HG03442 (cell line): ENCODE results near the gene SSR2.
"Not testable (repeated sequence)": the region's sequence is repeated elsewhere in the genome, so short reads cannot be mapped to it uniquely, and the experiment has no call there.

Source experiments
- ATAC-seq: cut with Tn5 transposase; IDR thresholded peaks from one replicate; pipeline ENCODE4 v1.9.1; 2021; ENCODE audit warnings: mild to moderate bottlenecking, moderate library complexity; ENCODE audit not compliant: unreplicated experiment

SSR2 gene

GRCh38 chr1:155996166-155996565, 24.6 kb downstream of the SSR2 start:
- no peak for ATAC-seq

GRCh38 chr1:155993595-155993994, 27.2 kb downstream of the SSR2 start:
- ATAC-seq: no peak

DNA sequence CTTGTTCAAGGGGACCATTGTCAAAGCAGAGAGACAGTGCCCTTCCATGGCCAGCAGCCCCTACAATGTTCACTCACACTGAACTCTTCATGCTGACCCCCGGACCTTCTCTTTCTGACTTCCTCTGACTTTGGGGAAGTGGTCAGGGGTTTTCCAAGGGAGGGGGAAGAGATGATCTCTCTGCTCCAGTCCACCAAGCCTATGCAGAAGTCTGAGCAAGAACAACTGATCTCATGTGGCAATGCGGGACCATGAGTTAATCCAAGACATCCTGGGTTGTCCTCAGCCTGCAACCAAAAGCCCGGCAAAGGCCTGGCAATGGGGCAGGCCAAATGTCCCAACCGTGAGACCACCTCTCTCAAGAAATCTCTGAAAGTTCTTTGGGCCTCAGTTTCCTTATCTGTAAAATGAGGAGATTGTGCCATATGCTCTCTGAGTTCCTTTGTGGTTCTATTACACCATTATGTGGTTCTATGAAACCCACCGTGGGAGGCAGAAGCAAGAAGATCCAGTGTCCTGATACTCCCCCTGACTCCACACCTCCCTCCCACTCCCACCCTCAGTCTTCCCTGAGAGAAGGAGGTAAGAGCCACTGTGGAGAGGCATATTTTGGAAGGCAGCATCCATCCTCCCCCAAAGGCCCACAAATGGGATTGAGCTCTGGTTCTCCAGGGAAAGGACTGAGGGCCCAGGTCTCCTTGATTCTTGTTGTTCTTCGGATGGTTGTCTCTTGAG, 30.6 kb downstream of the SSR2 start:
- ATAC-seq: no peak

DNA sequence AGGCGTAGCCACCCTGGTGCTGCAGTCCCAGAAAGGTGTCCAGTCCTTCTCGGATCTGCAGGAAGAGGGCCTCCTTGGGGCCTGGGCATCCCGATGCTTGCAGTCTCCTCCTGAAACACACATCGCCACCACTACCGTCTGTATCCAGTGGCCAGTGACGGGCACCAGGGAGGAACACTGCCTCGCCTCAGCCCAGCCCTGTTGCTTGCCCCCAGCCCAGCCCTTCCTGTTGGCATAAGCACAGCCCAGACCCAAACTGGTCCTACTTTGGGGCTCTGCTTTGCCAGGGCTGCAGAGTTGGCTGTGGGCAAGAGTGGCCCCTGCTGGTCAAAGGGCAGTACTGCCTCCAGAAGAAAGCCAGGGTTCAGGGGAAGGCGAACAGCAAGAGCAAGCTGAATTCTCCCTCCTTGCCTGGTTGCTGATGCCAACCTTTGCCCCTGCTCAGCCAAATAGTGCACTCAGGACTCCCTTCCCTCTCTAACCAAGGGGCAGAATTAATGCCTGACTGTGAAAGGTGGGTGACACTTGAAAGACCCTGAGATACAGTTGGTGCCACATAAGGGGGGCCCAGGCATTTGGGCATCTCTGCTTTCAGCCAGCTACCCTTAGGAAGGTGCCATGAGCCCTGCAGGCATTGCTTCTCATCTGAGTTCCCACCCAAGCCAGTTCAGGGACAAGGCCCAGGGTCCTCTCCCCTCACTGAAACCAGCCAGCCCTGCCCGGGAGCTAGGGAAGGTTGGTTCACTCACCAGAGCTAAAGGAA, 31.3 kb downstream of the SSR2 start:
- ATAC-seq: peak; percentile 47

DNA sequence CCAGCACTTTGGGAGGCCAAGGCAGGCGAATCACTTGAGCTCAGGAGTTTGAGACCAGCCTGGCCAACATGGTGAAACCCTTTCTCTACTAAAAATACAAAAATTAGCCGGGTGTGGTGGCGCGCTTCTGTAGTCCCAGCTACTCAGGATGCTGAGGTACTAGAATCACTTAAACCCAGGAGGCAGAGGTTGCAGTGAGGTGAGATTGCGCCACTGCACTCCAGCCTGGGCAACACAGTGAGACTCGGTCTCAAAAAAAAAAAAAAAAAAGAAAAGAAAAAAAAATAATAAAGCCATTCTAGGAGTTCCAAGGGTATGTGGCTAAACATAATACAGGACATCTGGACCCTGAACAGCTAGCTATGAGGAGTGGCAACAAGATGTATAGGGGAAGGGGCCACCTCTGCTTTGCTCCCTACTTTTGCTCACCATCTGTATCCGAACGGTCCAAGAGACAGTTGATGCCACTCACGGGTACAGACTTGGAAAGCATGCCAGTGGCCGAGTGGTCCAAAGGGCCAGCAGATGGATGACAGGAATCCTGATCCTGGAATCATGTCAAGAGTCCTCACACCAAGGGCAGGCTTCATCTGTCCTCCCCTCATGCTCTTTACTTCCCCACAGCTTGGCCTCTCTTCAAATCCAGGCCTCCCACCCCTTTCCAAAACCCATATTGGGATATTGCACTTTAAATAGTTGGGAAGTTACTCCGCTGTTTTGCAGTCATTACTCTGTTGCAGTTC, 35.7 kb downstream of the SSR2 start:
- not testable (repeated sequence) for ATAC-seq

- no peak for ATAC-seq
These were observed 36.4 kb downstream of the SSR2 start for GRCh38 chr1:155984341-155984740.

GRCh38 chr1:155983191-155984024, 37.3 kb downstream of the SSR2 start:
- ATAC-seq: no peak

DNA sequence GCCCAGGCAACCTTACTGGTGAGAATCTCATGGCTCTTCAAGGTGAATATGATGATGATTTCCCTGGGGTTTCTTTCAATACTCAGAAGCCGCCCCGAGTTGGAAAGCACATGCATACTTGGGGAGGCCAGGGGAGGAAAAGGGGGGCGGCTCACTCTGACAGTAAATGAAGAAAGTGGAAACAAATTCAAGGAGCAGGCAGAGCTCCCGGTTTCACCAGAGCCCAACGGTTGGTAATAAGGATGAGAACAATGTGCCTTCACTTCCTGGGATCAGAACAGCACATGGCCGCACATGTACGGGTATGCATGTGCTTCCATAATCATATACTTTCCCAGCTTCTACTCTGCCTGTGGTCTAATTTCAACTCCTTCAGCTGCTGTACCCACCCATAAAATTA, 38.6 kb downstream of the SSR2 start:
- no peak for ATAC-seq

DNA sequence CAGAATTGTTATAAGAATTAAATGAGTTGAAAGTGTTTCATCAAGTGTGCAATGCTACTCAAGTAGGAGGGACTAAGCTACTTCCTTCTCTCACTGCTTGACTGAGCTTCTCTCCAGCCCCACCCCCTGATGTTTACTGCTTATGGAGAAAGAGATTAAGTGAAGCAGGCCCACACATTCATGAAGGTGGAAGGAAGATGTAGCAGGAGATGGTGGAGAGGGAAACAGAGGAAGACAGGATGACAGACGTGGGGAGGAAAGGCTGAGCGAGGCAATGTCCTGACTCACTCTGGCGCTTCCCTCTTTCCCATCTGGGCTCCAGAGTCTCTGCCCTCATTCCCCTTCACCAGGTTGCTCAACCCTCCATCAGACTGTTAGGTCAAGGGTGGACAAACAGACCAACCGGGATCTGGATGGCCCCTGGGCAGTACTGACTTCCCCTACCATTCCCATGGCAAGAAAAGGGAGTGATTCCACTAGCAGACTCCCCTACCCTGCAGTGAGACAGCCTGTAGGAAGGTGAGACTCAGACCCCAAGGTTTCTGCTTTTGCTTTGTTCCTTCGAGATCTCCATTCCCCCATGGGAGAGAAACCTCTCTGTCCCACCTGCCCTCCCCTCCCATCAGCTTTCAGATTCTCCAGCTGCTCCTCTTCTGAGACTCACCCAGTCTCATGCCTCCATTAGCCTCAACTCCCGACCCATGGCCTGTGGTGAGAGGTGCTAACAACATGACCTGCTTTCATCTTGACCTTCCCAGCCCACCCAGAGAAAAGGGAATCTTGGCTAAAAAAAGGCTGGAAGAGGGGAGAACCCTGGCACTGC, 39.3 kb downstream of the SSR2 start:
- ATAC-seq: no peak

DNA sequence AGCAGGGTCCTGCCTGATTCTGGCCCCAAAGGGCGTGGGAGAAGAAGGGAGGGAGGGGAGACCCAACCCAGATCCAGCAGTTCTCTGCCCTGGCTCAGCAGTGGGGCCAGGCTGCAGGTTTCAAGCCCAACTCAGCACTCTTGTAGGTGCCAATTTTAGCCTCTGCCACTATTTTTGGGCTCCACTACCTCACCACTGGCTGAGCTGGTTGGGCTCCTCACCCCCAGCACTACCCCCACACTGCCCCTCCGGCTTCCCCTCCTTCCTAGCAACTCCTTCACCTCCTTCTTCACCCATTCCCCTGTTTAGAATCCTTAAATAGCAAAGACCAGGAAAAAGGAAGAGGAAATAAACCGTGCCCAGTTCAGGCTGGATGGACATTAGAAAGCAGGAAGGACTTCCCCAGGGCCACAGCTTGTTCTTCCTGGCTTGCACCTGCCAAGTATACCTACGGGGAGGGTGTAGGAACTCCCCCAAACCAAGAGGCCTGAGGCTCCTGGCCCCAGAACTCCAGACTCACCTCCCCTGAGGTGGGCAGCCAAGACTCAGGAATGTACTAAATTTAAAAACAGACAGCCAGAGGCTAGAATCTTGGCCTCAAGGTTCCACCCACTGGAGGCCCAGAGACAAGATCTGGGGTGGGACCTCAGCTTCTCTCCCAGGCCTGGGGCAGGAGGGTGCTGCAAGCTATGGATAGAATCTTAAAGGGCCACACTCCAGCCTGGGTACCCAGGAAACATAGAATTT, 41.0 kb downstream of the SSR2 start:
- no peak for ATAC-seq

DNA sequence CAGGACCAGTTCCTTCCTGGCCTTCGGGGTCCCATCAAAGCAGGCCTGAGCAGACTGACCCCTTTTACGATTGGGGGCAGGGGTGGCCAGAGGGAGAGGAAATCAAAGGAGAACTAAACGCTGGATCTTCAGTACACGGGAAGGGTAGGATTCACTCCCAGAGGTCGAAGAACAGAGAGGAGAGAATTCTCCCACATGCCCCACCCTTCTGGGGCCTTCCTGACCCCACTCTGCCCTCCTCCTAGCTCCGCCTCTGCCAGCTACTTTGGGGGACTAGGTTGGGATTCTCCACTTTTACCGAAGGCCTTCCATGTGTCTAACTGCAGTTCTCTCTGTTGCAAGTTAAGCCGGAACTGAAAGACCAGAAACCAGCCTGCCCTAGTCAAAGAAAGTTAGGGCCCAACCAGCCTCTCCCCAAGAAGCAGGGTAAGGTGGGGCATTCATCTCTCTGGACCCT, 41.8 kb downstream of the SSR2 start:
- ATAC-seq: no peak

- ATAC-seq: peak; percentile 42
These were observed 42.3 kb downstream of the SSR2 start, which contains the start of gene ARHGEF2 for GRCh38 chr1:155978325-155978972. ARHGEF2 (minus strand) TSS chr1:155978547; CDS start chr1:155978427, 120 bp downstream.

DNA sequence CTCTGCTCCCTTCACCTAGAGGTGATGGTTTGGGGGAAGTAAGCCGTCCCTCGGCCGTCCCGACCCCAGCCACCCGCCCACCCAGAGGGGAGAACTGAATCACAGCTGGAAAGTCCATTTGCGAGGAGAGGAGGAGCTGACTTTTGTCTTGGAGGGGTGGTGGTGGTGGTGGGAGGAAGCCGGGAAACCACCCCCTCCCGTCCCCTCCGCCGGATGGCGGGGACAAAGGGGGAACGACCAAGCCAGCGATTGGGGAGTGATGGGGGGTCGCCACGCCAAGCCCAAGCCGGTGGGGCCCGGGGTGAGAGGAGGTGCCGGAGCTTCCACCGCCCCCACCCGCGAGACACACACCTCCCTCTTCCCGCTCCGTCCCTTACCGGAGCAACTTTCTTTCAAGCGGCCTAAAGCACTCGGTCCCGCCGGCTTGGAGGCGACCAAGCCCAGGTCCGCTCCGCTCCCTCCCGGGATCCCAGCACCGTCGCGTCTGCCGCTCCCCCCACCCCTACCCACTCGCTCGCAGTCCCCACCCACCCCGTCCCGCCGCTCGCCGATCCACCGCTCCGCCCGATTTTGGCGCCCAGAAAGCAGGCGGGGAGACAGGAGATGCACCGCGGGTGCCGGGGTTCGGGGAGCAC, 42.9 kb downstream of the SSR2 start:
- ATAC-seq: no peak

GRCh38 chr1:155976913-155977689, 43.6 kb downstream of the SSR2 start:
- no peak for ATAC-seq

DNA sequence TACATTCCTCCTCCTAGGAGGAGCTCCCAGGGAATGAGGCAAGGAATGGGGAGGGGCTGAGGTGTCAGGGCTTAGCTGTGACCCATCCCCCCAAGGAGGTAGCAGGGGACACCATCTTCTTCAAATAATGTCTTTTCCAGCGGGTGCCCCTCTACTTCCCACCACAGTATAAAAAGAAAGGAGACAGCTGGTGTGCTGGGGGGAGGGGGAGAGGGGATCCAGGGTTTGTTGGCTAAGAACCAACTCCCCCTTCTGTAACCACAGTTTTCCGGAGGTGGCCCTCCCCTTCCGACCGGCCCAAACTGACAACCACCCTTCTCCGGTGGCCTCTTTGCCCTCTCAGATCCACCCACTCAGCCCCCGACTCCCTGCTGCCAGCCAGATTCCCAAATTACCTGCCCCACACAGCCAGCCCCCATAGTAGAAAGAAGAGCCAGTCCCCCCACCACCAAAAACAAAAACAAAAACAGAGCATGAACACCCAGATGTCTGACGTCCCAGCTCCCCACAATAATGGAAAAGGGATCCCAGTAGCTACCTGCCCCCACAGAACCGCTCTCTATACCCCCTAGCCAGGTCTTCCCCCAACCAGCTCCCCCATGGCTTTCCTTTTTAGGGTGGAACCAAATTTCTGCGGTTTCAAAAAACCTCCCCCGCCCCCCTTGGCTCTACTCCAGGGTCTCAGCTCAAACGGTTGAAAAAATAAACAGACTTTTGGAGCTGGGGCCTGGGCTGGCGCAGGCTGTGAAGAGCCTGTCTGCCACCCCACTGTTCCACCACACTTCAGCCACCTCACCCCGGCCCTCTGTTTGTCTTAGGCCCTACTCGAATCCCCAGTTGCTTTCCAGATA, 44.5 kb downstream of the SSR2 start:
- ATAC-seq: no peak

DNA sequence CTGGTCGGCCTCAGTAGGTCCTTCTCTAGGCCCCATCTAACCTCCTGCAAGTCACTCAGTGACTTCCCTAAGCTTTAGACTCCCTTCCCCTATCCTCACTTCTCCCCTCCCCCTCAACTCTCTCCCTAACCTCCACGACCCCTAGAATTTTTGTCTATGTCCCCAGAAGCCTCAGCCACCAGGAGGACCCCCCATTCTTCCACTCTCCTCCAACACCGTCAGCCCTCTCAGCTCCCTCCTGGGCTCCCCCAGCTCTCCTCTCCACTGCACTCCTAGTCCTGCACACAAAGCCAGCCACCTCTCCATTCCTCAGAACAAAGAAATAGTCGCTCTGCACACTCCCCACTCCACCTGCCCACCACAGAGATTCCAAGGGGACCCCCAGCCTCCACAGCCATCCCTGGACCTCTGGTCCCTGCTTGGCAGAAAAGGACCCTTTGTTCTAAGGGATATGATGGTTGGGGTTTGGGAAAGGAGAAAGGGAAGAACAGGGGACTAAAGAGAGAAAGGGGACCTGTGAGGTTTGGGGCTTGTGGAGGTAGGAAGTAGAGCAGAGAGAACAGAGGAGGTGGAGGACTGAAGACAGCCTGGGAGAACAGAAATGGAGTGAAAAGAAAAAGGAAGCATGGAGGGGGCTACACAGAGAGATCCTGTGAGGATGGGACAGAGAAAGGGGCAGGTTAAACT, 45.2 kb downstream of the SSR2 start:
- ATAC-seq: no peak
